Mucosa of descending colon (tissue), 3 donors: ENCODE data around the gene PTPRA. TPM values are rescaled to one million over a fixed set of nuclear protein-coding genes. Genes with fewer than 3 reads are reported as not detected.

ENCODE experiments used
- ATAC-seq: fragments of 200-7000 bp; cut with Tn5 transposase; one replicate; pipeline ENCODE4 v1.9.1; 2020; ENCODE audit warnings: mild to moderate bottlenecking, moderate library complexity
- DNase-seq, 3 donors: peaks; one replicate each; pipeline ENCODE4 v3.0.0-alpha.2; 2020
- H3K36me3 ChIP-seq: fragments of 200-600 bp; one replicate; pipeline ENCODE4 v1.8.0; 2021; ENCODE audit warnings: low read depth, mild to moderate bottlenecking
- H3K4me1 ChIP-seq: fragments of 200-600 bp; one replicate; pipeline ENCODE4 v1.8.0; 2021; ENCODE audit warnings: low read depth, mild to moderate bottlenecking
- H3K4me3 ChIP-seq: fragments of 200-600 bp; one replicate; pipeline ENCODE4 v1.8.0; 2021; ENCODE audit warnings: mild to moderate bottlenecking
- H3K9me3 ChIP-seq: fragments of 200-600 bp; one replicate; pipeline ENCODE4 v1.8.0; 2021; ENCODE audit warnings: mild to moderate bottlenecking
- intact Hi-C, 2 donors: fragments of 100-400 bp; cut with DNase I in 1 of 2; cut with micrococcal nuclease in 1 of 2; formaldehyde crosslinking; loops; one replicate each; pipeline versions ENCODE4 v1.11.0 to v1.11.1; 2022; cut with DNase I, micrococcal nuclease
- total RNA-seq, 3 donors: library from RNA; stranded (reverse); fragmentation: NEBNext Ultra II Directional in 2 of 3; extraction: Animal tissue kit (Norgen Biotek cat#: 25700) in 2 of 3; gene quantifications; one replicate each; pipeline versions ENCODE4 v1.2.1 to v1.2.4, GENCODE V29; 2021 to 2023
- TF ChIP-seq, protein P1 (sequence below): fragments of 200-600 bp; IDR thresholded peaks from one replicate; pipeline ENCODE4 v1.8.0; 2022; ENCODE audit warnings: antibody characterized with exemption, mild to moderate bottlenecking
- donor health status: DM: no; HTN: no; CAD: no; lungs with moderate emphysema.
- donor health status: DM: no; HTN: no; CAD: no.
- donor health status: DM: no; HTN: yes; CAD: no.

PTPRA gene
- total RNA-seq, 3 donors from 2014 or later = 39.0 to 64.7 (median 59.3) TPM

DNA sequence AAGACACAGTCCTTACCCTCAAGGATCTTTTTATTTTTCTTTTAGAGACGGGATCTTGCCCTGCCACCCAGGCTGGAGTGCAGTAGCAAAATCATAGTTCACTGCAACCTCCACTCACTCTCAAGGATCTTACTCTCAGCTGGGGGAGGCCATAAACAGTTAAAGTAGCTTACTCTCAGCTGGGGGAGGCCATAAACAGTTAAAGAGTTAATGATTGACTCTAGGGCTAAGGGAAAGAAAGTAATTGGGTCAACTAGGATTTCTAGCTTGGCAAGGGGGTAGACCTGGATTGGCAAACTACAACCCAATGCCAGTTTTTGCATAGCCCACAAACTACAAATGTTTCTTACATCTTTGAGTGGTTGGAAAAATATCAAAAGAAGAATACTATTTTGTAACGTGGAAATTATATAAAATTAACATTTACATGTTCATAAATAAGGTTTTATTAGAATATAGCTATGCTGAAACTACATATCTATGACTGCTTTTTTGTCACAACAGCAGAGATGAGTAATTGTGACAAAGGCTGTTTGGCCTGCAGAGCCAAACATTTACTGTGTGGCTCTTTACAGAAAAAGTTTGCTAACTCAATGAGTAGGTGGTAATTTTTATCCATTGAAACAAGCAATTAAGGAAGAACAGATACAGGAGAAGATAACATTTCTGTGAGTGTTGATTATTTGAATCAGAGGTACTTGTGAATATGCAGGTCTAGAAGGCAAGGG is 46.4 kb downstream of the PTPRA start:
- no peaks in the 10 kb centered on the region for H3K36me3 ChIP-seq
- DNase-seq = peak in 1 of 3 donors; percentile 60
- H3K4me3 ChIP-seq = no peak overlapping the region
- intact Hi-C loops = no loop called here
- TF ChIP-seq, protein P1, sequence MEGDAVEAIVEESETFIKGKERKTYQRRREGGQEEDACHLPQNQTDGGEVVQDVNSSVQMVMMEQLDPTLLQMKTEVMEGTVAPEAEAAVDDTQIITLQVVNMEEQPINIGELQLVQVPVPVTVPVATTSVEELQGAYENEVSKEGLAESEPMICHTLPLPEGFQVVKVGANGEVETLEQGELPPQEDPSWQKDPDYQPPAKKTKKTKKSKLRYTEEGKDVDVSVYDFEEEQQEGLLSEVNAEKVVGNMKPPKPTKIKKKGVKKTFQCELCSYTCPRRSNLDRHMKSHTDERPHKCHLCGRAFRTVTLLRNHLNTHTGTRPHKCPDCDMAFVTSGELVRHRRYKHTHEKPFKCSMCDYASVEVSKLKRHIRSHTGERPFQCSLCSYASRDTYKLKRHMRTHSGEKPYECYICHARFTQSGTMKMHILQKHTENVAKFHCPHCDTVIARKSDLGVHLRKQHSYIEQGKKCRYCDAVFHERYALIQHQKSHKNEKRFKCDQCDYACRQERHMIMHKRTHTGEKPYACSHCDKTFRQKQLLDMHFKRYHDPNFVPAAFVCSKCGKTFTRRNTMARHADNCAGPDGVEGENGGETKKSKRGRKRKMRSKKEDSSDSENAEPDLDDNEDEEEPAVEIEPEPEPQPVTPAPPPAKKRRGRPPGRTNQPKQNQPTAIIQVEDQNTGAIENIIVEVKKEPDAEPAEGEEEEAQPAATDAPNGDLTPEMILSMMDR = no peak
- peak; percentile 96 for ATAC-seq
- peaks cover 14% of the 10 kb centered on the region for H3K4me1 ChIP-seq
- H3K9me3 ChIP-seq = no peaks in the 10 kb centered on the region

DNA sequence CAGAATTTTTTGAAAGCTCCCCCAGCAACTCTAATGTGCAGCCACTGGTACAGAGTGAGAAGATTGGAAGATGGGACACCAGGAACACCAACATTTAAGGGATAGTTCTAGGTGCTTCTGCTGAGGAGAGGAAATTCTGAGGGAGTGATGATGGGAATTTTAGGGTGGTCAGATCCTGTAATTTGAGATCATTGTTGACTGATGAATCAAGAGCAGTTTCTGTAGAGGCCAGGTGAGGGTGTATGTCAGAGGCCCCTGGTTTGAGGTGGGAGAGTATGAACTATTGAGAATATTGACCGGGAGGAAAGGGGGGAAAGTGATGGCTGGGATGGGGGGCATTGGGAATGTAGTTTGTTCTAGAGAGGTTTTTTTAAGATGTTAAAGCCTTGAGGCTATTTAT is 47.2 kb downstream of the PTPRA start:
- no peaks in the 10 kb centered on the region for H3K9me3 ChIP-seq
- H3K4me3 ChIP-seq = no peak overlapping the region
- H3K36me3 ChIP-seq = no peaks in the 10 kb centered on the region
- TF ChIP-seq, protein P1 = no peak
- no peak for ATAC-seq
- DNase-seq = no peak
- peaks cover 14% of the 10 kb centered on the region for H3K4me1 ChIP-seq
- intact Hi-C loops = no loop called here

GRCh38 chr20:2921506-2921905 is 48.2 kb downstream of the PTPRA start:
- Histone ChIP-seq H3K36me3 (no peaks in the 10 kb centered on the region), H3K4me3 (no peak overlapping the region), H3K4me1 (peaks cover 14% of the 10 kb centered on the region), H3K9me3 (no peaks in the 10 kb centered on the region)
- no peak for ATAC-seq
- TF ChIP-seq, protein P1 = no peak
- intact Hi-C loops = no loop called here
- DNase-seq = no peak

- no peaks in the 10 kb centered on the region for H3K9me3 ChIP-seq
- intact Hi-C loops = no loop called here
- TF ChIP-seq, protein P1 = no peak
- no peak for ATAC-seq
- no peaks in the 10 kb centered on the region for H3K36me3 ChIP-seq
- peaks cover 14% of the 10 kb centered on the region for H3K4me1 ChIP-seq
- no peak overlapping the region for H3K4me3 ChIP-seq
- no peak for DNase-seq
These were observed 49.7 kb downstream of the PTPRA start for GRCh38 chr20:2922957-2923356.

DNA sequence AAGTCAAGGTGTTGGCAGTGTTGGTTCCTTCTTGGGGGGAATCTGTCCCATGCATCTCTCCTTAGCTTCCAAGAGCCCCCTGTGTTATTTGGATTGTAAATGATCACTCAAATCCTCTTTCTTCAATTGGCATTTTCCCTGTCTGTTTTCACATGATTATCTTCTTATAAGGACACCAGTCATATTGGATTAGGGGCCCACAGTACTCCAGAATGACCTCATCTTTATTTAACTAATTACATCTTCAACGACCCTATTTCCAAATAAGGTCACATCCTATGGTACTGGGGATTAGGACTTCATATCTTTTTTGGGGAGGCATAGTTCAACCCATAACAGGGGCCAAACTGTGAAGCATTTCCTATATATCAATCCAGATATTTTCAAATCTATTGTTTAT is 57.3 kb downstream of the PTPRA start:
- TF ChIP-seq, protein P1 = no peak
- ATAC-seq = no peak
- Histone ChIP-seq H3K9me3 (no peaks in the 10 kb centered on the region), H3K4me1 (peaks cover 3% of the 10 kb centered on the region), H3K4me3 (no peak overlapping the region), H3K36me3 (no peaks in the 10 kb centered on the region)
- no peak for DNase-seq
- intact Hi-C loops = no loop called here
